ENCODE results near the gene ADIRF.

The ADIRF gene

DNA sequence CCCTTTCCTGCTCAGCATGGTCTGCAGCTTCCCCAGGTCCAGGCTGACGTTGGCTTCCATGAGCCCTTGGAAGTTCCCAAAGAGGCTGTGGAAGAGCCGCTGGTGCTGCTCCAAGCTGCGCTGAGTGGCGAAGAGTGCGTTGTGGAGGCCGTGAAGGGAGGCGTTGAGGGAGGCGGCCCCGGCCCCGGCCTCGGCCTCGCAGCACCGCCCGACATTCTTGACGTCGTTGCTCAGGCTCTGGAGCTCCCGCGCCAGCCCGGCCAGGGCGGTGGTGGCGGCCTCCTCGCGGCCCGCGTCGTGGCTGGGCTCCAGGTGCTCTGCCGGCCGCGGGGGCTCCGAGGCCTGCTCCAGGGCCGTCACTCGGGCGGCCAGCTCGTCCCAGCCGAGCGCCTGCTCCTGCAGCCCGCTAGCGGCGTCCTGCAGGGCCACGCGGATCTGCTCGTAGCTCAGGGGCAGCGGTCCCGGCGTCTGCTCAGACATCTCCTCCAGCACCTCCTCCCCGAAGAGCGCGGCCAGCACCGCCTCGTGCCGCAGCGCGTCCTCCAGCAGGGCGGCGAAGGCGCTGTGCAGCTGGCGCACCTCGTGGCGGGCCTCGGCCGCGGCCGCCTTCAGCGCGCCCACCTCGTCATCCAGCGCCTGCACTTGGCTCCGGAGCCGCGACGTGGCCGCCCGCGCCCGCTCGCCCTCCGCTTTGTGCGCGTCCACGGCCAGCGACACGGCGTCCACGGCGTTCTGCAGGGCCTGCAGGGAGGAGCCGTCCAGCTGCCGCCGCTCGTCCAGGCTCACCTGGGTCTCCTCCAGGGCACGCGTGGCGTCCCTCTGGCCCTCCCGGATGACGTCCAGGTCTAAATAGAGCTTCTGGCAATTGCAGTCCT is 25.6 kb upstream of the ADIRF start:
- H3K27ac ChIP-seq, result no peak overlapping the region
- no peaks in the 10 kb centered on the region for H3K27me3 ChIP-seq (ENCODE audit: insufficient read depth, low read depth)
- no peak overlapping the region for H3K4me2 ChIP-seq
- no peaks in the 10 kb centered on the region for H3K79me2 ChIP-seq (ENCODE audit: insufficient read depth, low read depth)
- no peaks in the 10 kb centered on the region for H3K36me3 ChIP-seq (ENCODE audit: insufficient read depth)
- no peak overlapping the region for H2AFZ ChIP-seq (ENCODE audit: low read depth)
- no peak overlapping the region for H3K4me3 ChIP-seq (IDR thresholded peaks at IDR 0.05; ENCODE audit: insufficient read depth, low read depth, low read length)
- no peak overlapping the region for H3K9ac ChIP-seq
- no peaks in the 10 kb centered on the region for H4K20me1 ChIP-seq (ENCODE audit: insufficient read depth)
- TF ChIP-seq, protein P1, sequence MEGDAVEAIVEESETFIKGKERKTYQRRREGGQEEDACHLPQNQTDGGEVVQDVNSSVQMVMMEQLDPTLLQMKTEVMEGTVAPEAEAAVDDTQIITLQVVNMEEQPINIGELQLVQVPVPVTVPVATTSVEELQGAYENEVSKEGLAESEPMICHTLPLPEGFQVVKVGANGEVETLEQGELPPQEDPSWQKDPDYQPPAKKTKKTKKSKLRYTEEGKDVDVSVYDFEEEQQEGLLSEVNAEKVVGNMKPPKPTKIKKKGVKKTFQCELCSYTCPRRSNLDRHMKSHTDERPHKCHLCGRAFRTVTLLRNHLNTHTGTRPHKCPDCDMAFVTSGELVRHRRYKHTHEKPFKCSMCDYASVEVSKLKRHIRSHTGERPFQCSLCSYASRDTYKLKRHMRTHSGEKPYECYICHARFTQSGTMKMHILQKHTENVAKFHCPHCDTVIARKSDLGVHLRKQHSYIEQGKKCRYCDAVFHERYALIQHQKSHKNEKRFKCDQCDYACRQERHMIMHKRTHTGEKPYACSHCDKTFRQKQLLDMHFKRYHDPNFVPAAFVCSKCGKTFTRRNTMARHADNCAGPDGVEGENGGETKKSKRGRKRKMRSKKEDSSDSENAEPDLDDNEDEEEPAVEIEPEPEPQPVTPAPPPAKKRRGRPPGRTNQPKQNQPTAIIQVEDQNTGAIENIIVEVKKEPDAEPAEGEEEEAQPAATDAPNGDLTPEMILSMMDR (conservative IDR thresholded peaks at IDR 0.05; ENCODE audit: low read depth, low read length), result no peak
- H3K4me1 ChIP-seq (ENCODE audit: low read depth, poor library complexity, severe bottlenecking), result no peaks in the 10 kb centered on the region

DNA sequence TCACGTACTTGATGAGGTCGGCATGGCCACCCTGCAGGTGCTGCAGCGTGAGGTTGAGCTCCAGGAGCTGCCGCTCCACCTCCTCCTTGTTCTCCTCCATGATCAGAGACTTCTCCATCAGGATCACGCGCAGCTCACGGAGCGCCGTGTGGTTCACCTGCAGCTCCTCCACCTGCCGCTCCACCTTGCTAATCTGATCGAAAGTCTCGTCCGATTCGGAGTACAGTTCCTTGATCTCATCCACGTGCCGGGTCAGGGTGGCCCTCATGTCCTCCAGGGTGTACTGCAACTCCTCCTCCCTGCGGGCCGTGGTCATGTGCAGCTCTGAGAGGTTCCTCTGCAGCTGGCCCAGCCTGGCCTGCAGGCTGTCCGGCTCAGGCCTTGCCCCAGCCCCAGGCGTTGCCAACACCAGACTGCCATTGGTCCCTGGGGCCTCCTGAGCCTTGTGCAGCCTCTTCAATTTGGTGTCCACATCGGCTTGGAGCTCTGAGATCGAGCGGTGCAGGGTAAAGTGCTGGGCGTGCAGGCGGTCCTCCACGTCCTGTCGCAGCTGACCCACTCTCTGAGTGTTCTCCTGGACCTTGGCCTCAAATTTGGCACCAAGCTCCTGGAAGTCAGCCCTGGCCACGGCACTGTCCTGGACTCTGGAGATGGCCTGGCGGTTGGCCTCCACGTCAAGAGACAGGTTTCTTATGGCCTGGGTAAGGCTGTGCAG is 24.8 kb upstream of the ADIRF start:
- H2AFZ ChIP-seq (ENCODE audit: low read depth), result no peak overlapping the region
- H3K27me3 ChIP-seq (ENCODE audit: insufficient read depth, low read depth), result no peaks in the 10 kb centered on the region
- H4K20me1 ChIP-seq (ENCODE audit: insufficient read depth), result no peaks in the 10 kb centered on the region
- H3K79me2 ChIP-seq (ENCODE audit: insufficient read depth, low read depth), result no peaks in the 10 kb centered on the region
- no peaks in the 10 kb centered on the region for H3K36me3 ChIP-seq (ENCODE audit: insufficient read depth)
- no peak overlapping the region for H3K27ac ChIP-seq
- no peak overlapping the region for H3K9ac ChIP-seq
- no peak overlapping the region for H3K4me3 ChIP-seq (IDR thresholded peaks at IDR 0.05; ENCODE audit: insufficient read depth, low read depth, low read length)
- TF ChIP-seq, protein P1 (conservative IDR thresholded peaks at IDR 0.05; ENCODE audit: low read depth, low read length), result no peak
- H3K4me2 ChIP-seq, result no peak overlapping the region
- no peaks in the 10 kb centered on the region for H3K4me1 ChIP-seq (ENCODE audit: low read depth, poor library complexity, severe bottlenecking)

DNA sequence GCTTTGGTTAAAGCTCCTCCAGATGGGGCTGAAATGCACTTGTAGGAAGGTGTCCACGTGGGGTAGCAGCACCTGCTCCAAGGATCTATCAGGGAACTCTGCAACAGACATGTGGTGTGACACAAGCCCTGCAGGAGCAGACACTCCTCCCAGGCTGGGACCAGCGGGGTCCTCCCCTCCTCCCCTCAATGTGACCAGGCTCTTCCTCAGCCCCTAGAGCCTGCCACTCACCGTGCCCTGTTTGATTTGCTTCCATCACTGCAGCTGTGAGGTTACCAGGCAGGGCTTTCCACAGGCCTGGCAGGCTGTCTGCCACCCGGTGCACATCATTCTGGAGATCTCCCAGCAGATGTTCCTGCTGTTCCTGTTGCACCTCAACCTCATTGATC is 24.3 kb upstream of the ADIRF start:
- Histone ChIP-seq H3K4me3 (IDR thresholded peaks at IDR 0.05; ENCODE audit: insufficient read depth, low read depth, low read length) (no peak overlapping the region), H3K27me3 (ENCODE audit: insufficient read depth, low read depth) (no peaks in the 10 kb centered on the region), H3K9ac (no peak overlapping the region), H3K4me1 (ENCODE audit: low read depth, poor library complexity, severe bottlenecking) (no peaks in the 10 kb centered on the region), H2AFZ (ENCODE audit: low read depth) (no peak overlapping the region), H3K4me2 (no peak overlapping the region), H3K36me3 (ENCODE audit: insufficient read depth) (no peaks in the 10 kb centered on the region), H3K27ac (no peak overlapping the region), H3K79me2 (ENCODE audit: insufficient read depth, low read depth) (no peaks in the 10 kb centered on the region), H4K20me1 (ENCODE audit: insufficient read depth) (no peaks in the 10 kb centered on the region)
- TF ChIP-seq, protein P1 (conservative IDR thresholded peaks at IDR 0.05; ENCODE audit: low read depth, low read length), result no peak

DNA sequence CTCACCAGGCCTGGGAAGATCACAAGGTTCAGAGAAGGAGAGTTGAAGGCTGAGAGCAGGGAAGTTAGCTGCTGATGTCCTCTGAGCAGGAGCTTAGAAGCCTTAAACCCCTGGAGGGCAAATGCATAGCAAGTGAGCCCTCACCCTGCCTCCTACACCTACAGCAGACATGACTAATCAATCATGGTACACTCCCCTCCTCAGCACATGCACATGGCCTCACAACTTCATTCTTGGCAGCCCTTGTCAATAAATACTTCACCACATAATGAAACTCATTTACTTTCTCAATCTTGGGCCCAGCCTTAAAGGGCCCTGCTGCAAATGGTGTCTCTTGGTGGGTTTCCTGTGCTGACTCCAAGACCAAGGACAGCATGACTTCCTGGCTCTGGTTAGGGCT is 23.8 kb upstream of the ADIRF start:
- H3K9ac ChIP-seq, result no peak overlapping the region
- TF ChIP-seq, protein P1 (conservative IDR thresholded peaks at IDR 0.05; ENCODE audit: low read depth, low read length), result no peak
- no peaks in the 10 kb centered on the region for H3K4me1 ChIP-seq (ENCODE audit: low read depth, poor library complexity, severe bottlenecking)
- H3K36me3 ChIP-seq (ENCODE audit: insufficient read depth), result no peaks in the 10 kb centered on the region
- no peaks in the 10 kb centered on the region for H4K20me1 ChIP-seq (ENCODE audit: insufficient read depth)
- H3K4me3 ChIP-seq (IDR thresholded peaks at IDR 0.05; ENCODE audit: insufficient read depth, low read depth, low read length), result no peak overlapping the region
- no peak overlapping the region for H3K27ac ChIP-seq
- H3K4me2 ChIP-seq, result no peak overlapping the region
- H3K27me3 ChIP-seq (ENCODE audit: insufficient read depth, low read depth), result no peaks in the 10 kb centered on the region
- H2AFZ ChIP-seq (ENCODE audit: low read depth), result no peak overlapping the region
- H3K79me2 ChIP-seq (ENCODE audit: insufficient read depth, low read depth), result no peaks in the 10 kb centered on the region

Measured in KMS-11 (cell line).